HL-60 (cell line): Measurements from ENCODE around the gene DMRTB1.

Source experiments
- POLR2AphosphoS5 ChIP-seq: IDR thresholded peaks from 2 replicates; pipeline ENCODE4 v1.6.1; 2012; ENCODE audit warnings: low read depth
- SPI1 ChIP-seq: IDR thresholded peaks from 2 replicates; pipeline ENCODE4 v1.6.1; 2012; ENCODE audit warnings: low read depth, mild to moderate bottlenecking, borderline replicate concordance
- TF ChIP-seq, protein P1 (sequence below): IDR thresholded peaks from one replicate; pipeline ENCODE4 v1.5.1; 2011; ENCODE audit warnings: low read length, control low read depth, inconsistent platforms; ENCODE audit not compliant: insufficient read depth
- TF ChIP-seq, protein P2 (sequence below): IDR thresholded peaks from 2 replicates; pipeline ENCODE4 v1.6.1; 2012; ENCODE audit warnings: low read depth; ENCODE audit not compliant: insufficient replicate concordance

DNA sequence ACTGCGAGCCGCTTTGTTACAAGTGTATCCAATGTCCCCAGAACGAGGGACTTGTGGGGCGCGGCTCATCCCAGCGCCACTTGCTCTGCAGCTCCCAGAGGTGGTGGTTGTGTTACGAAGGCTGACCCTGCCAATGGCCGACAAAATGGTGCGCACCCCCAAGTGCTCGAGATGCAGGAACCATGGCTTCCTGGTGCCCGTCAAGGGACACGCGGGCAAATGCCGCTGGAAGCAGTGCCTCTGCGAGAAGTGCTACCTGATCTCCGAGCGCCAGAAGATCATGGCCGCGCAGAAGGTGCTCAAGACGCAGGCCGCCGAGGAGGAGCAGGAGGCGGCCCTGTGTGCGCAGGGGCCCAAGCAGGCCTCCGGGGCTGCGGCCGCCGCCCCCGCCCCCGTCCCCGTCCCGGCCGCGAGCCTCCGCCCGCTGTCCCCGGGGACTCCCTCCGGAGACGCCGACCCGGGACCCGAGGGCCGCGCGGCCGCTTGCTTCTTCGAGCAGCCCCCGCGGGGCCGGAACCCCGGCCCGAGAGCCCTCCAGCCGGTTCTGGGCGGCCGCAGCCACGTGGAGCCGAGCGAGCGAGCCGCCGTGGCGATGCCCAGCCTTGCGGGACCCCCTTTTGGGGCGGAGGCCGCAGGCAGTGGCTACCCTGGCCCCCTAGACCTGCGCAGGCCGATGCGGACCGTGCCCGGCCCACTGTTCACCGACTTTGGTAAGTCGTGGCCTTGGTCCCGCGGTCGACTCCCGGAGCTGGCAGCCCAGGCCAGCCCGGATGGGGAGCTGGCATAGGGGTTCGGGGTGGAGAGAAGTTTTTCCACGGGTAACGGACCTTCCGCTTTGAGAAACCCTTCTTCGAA, at the start of gene DMRTB1:
- TF ChIP-seq, protein P1, sequence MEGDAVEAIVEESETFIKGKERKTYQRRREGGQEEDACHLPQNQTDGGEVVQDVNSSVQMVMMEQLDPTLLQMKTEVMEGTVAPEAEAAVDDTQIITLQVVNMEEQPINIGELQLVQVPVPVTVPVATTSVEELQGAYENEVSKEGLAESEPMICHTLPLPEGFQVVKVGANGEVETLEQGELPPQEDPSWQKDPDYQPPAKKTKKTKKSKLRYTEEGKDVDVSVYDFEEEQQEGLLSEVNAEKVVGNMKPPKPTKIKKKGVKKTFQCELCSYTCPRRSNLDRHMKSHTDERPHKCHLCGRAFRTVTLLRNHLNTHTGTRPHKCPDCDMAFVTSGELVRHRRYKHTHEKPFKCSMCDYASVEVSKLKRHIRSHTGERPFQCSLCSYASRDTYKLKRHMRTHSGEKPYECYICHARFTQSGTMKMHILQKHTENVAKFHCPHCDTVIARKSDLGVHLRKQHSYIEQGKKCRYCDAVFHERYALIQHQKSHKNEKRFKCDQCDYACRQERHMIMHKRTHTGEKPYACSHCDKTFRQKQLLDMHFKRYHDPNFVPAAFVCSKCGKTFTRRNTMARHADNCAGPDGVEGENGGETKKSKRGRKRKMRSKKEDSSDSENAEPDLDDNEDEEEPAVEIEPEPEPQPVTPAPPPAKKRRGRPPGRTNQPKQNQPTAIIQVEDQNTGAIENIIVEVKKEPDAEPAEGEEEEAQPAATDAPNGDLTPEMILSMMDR, result no peak
- TF ChIP-seq, protein P2, sequence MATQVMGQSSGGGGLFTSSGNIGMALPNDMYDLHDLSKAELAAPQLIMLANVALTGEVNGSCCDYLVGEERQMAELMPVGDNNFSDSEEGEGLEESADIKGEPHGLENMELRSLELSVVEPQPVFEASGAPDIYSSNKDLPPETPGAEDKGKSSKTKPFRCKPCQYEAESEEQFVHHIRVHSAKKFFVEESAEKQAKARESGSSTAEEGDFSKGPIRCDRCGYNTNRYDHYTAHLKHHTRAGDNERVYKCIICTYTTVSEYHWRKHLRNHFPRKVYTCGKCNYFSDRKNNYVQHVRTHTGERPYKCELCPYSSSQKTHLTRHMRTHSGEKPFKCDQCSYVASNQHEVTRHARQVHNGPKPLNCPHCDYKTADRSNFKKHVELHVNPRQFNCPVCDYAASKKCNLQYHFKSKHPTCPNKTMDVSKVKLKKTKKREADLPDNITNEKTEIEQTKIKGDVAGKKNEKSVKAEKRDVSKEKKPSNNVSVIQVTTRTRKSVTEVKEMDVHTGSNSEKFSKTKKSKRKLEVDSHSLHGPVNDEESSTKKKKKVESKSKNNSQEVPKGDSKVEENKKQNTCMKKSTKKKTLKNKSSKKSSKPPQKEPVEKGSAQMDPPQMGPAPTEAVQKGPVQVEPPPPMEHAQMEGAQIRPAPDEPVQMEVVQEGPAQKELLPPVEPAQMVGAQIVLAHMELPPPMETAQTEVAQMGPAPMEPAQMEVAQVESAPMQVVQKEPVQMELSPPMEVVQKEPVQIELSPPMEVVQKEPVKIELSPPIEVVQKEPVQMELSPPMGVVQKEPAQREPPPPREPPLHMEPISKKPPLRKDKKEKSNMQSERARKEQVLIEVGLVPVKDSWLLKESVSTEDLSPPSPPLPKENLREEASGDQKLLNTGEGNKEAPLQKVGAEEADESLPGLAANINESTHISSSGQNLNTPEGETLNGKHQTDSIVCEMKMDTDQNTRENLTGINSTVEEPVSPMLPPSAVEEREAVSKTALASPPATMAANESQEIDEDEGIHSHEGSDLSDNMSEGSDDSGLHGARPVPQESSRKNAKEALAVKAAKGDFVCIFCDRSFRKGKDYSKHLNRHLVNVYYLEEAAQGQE, result no peak
- no peak for TF ChIP-seq SPI1
- TF ChIP-seq POLR2AphosphoS5, result no peak
